Parathyroid adenoma (tissue), 2 donors: ENCODE data around the gene MAFB.

Source experiments
- H2AFZ ChIP-seq: fragments of 300-600 bp; sonication (generic); one replicate; pipeline ENCODE4 v1.7.0; 2017; ENCODE audit warnings: antibody characterized with exemption, mild to moderate bottlenecking
- H3K27ac ChIP-seq: fragments of 300-600 bp; sonication (generic); one replicate; pipeline ENCODE4 v1.7.0; 2017
- H3K27me3 ChIP-seq: fragments of 300-600 bp; sonication (generic); one replicate; pipeline ENCODE4 v1.7.0; 2017; ENCODE audit warnings: low read length; ENCODE audit not compliant: control insufficient read depth, insufficient read depth
- H3K36me3 ChIP-seq: fragments of 300-600 bp; sonication (generic); one replicate; pipeline ENCODE4 v1.7.0; 2017; ENCODE audit warnings: low read length; ENCODE audit not compliant: control insufficient read depth, insufficient read depth
- H3K4me1 ChIP-seq: fragments of 300-600 bp; sonication (generic); one replicate; pipeline ENCODE4 v1.7.0; 2017; ENCODE audit warnings: control low read depth
- H3K4me2 ChIP-seq: fragments of 300-600 bp; sonication (generic); one replicate; pipeline ENCODE4 v1.7.0; 2017; ENCODE audit warnings: low read length
- H3K4me3 ChIP-seq: fragments of 300-600 bp; sonication (generic); one replicate; pipeline ENCODE4 v1.7.0; 2017; ENCODE audit warnings: low read depth, low read length
- H3K79me2 ChIP-seq: fragments of 300-600 bp; sonication (generic); one replicate; pipeline ENCODE4 v1.7.0; 2017; ENCODE audit warnings: control low read depth
- H3K9ac ChIP-seq: fragments of 300-600 bp; sonication (generic); one replicate; pipeline ENCODE4 v1.7.0; 2017; ENCODE audit warnings: mild to moderate bottlenecking
- H3K9me3 ChIP-seq: fragments of 300-600 bp; sonication (generic); one replicate; pipeline ENCODE4 v1.7.0; 2017; ENCODE audit warnings: low read length; ENCODE audit not compliant: control insufficient read depth
- TF ChIP-seq, protein P1 (sequence below): fragments of 300-600 bp; sonication (generic); IDR thresholded peaks from one replicate; pipeline ENCODE4 v1.7.0; 2017; ENCODE audit warnings: antibody characterized with exemption, mild to moderate bottlenecking
- donor health status: primary hyperparathyroidism.

Gene MAFB

DNA sequence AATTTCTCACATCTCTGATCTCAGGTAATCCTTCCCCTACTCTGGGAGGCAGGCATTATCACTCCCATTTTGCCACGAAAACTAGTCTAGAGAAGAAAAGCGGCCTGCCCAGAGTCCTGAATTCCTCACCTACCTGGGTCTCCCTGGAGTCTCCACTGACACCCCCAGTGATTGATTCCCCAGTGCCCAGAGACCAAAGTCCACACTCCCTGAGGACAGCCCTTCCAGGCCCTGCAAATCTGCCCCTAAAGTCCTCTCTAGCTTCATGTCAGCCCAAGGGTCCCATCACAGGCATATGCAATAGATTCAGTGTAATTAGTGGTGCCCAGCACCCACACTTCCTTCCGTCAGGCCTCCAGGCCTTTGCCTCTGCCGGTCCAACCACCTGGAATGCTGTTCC, 47.2 kb downstream of the MAFB start:
- no peak overlapping the region for H3K4me2 ChIP-seq
- H3K9ac ChIP-seq, result no peak overlapping the region
- no peak overlapping the region for H3K4me3 ChIP-seq
- H3K27me3 ChIP-seq, result no peaks in the 10 kb centered on the region
- peaks cover 6% of the 10 kb centered on the region for H3K4me1 ChIP-seq
- no peak overlapping the region for H2AFZ ChIP-seq
- no peaks in the 10 kb centered on the region for H3K36me3 ChIP-seq
- H3K9me3 ChIP-seq, result no peaks in the 10 kb centered on the region
- H3K27ac ChIP-seq, result no peak overlapping the region
- TF ChIP-seq, protein P1, sequence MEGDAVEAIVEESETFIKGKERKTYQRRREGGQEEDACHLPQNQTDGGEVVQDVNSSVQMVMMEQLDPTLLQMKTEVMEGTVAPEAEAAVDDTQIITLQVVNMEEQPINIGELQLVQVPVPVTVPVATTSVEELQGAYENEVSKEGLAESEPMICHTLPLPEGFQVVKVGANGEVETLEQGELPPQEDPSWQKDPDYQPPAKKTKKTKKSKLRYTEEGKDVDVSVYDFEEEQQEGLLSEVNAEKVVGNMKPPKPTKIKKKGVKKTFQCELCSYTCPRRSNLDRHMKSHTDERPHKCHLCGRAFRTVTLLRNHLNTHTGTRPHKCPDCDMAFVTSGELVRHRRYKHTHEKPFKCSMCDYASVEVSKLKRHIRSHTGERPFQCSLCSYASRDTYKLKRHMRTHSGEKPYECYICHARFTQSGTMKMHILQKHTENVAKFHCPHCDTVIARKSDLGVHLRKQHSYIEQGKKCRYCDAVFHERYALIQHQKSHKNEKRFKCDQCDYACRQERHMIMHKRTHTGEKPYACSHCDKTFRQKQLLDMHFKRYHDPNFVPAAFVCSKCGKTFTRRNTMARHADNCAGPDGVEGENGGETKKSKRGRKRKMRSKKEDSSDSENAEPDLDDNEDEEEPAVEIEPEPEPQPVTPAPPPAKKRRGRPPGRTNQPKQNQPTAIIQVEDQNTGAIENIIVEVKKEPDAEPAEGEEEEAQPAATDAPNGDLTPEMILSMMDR, result no peak
- H3K79me2 ChIP-seq, result no peaks in the 10 kb centered on the region

DNA sequence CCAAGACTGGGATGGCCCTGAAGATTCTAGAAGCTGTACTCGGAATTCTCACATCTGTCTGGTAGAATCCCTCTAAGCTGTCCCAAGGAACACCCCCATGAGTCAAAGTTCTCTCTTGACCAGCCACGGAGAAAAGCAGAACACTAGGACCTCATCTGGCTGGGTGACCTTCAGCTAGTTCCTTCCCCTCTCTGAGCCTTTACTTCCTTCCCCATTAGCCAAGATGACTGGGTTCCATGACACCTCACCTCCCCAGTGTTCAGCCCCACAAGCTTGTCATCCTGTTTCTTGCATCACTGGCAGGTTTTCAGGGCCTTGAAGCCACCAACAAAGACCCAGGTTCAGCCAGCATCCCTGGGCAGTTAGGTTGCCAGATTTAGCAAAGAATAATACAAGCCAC, 47.8 kb downstream of the MAFB start:
- H3K4me3 ChIP-seq, result no peak overlapping the region
- H3K9ac ChIP-seq, result no peak overlapping the region
- no peak overlapping the region for H3K27ac ChIP-seq
- peaks cover 6% of the 10 kb centered on the region for H3K4me1 ChIP-seq
- H3K4me2 ChIP-seq, result no peak overlapping the region
- no peak overlapping the region for H2AFZ ChIP-seq
- no peaks in the 10 kb centered on the region for H3K27me3 ChIP-seq
- H3K36me3 ChIP-seq, result no peaks in the 10 kb centered on the region
- no peaks in the 10 kb centered on the region for H3K9me3 ChIP-seq
- no peaks in the 10 kb centered on the region for H3K79me2 ChIP-seq
- TF ChIP-seq, protein P1, result no peak

DNA sequence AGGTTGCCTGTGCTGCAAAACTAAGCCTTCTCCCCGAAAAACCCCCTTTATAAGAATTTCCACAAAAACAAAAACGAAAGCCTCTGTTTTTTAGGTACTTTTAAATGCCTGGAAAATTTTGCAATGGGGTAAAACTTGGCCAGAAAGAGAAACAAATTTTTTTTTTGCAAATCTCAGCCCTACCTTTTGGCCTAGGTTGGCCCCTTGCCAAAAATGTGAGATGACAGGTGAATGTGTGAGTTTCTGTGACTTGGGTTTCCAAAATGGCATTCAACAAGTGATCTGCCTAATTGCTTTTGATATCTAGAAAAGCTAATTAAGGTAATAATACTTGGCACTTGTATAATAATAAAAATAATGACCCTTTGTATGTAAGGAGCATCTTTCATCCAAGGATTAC, 48.4 kb downstream of the MAFB start:
- Histone ChIP-seq H3K27ac (no peak overlapping the region), H3K4me1 (peaks cover 6% of the 10 kb centered on the region), H3K9me3 (no peaks in the 10 kb centered on the region), H3K9ac (no peak overlapping the region), H3K36me3 (no peaks in the 10 kb centered on the region), H3K4me3 (no peak overlapping the region), H2AFZ (no peak overlapping the region), H3K79me2 (no peaks in the 10 kb centered on the region), H3K27me3 (no peaks in the 10 kb centered on the region), H3K4me2 (no peak overlapping the region)
- TF ChIP-seq, protein P1, result no peak

DNA sequence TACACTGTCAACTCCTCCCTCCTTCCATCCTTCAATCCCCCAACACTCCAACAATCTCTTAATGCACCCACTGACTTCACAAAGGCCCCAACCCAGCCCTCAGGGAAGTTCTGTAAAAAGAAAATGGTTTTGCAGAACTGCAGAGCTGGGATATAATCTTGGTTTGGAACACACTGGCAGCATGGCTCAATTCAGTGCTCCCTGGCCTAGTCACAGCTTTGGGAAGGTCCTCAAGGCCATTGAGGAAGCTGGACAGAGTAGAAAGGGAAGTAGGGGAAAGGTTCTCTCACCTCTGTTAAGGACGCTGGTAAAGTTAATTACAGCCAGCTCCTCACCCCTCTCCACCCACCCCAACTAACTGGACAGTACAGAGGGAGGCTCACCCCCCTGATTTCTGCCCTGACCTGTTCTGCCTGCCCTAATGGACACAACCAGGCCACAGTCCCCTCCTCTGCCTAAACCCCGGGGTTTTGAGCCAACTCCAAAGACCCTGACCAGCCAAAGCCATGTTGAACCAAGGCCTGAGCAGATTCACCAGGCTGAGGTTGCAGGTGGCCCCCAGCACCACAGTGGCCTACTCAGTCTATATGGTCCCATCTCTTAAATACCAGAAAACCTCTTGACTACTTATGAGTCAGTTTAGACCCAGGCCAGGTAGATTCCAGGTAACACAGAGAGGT, 49.2 kb downstream of the MAFB start:
- no peak overlapping the region for H2AFZ ChIP-seq
- no peak overlapping the region for H3K9ac ChIP-seq
- H3K4me1 ChIP-seq, result peaks cover 8% of the 10 kb centered on the region
- H3K79me2 ChIP-seq, result no peaks in the 10 kb centered on the region
- no peak overlapping the region for H3K4me2 ChIP-seq
- H3K36me3 ChIP-seq, result no peaks in the 10 kb centered on the region
- no peak overlapping the region for H3K27ac ChIP-seq
- no peaks in the 10 kb centered on the region for H3K9me3 ChIP-seq
- no peak overlapping the region for H3K4me3 ChIP-seq
- TF ChIP-seq, protein P1, result no peak
- H3K27me3 ChIP-seq, result no peaks in the 10 kb centered on the region

DNA sequence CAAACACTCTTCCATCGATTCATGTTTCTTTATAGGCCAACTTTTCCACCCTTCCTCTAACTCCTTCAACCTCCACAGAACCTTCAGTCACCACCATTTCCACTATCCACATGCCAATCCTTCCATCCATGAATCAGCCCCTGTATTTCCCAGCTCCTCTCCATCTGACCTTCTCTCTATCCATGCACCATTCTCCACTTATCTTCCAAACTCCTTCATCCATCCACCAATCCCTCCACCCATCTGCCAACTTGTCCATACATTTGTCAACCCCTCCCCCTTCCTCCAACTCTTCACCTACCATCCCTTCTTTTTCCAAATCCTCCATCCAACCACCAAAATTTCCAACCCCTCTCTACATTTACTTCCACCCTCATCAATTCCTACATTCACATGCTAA, 49.9 kb downstream of the MAFB start:
- Histone ChIP-seq H3K4me3 (no peak overlapping the region), H3K9me3 (no peaks in the 10 kb centered on the region), H3K9ac (no peak overlapping the region), H2AFZ (no peak overlapping the region), H3K36me3 (no peaks in the 10 kb centered on the region), H3K4me2 (no peak overlapping the region), H3K4me1 (peaks cover 8% of the 10 kb centered on the region), H3K27ac (no peak overlapping the region), H3K27me3 (no peaks in the 10 kb centered on the region), H3K79me2 (no peaks in the 10 kb centered on the region)
- TF ChIP-seq, protein P1, result no peak
